ENCODE results near the gene STK33. TPM values are rescaled to one million over a fixed set of nuclear protein-coding genes. Genes with fewer than 3 reads are reported as not detected.

STK33 gene
- total RNA-seq, 2 donors from 2014 or later, result 7.3 to 14.8 TPM

GRCh38 chr11:8459711-8460399, 134.2 kb downstream of the STK33 start:
- intact Hi-C loops (cut with DNase I), result no loop called here
- no peaks in the 10 kb centered on the region for H3K4me1 ChIP-seq
- no peak overlapping the region for H3K4me3 ChIP-seq
- H3K27me3 ChIP-seq, result no peaks in the 10 kb centered on the region
- H3K27ac ChIP-seq, result no peak overlapping the region
- 92 to 95% methylated on average over 4 of the region's 4 CpGs for WGBS, 2 donors
- H3K36me3 ChIP-seq (replicated peaks in 1 of 2; ENCODE audit: insufficient read depth in 1 of 2, low read depth in 2 of 2), result no peaks in the 10 kb centered on the region
- H3K9me3 ChIP-seq, result no peaks in the 10 kb centered on the region
- TF ChIP-seq CTCF (IDR thresholded peaks at IDR 0.05), result no peak
- no peak for TF ChIP-seq POLR2A (IDR thresholded peaks at IDR 0.05)
- DNase-seq (no peak), ATAC-seq (no peak)

- Histone ChIP-seq H3K27me3 (no peaks in the 10 kb centered on the region), H3K4me3 (no peak overlapping the region), H3K27ac (no peak overlapping the region), H3K4me1 (no peaks in the 10 kb centered on the region), H3K36me3 (replicated peaks in 1 of 2; ENCODE audit: insufficient read depth in 1 of 2, low read depth in 2 of 2) (no peaks in the 10 kb centered on the region), H3K9me3 (no peaks in the 10 kb centered on the region)
- ATAC-seq, result no peak
- TF ChIP-seq CTCF (IDR thresholded peaks at IDR 0.05) (no peak), POLR2A (IDR thresholded peaks at IDR 0.05) (no peak)
- no peak for DNase-seq
- WGBS, 2 donors, result 52 to 63% methylated on average over 4 of the region's 4 CpGs
- intact Hi-C loops (cut with DNase I), result no loop called here
Measured at GRCh38 chr11:8442301-8442700, 151.7 kb downstream of the STK33 start.

GRCh38 chr11:8440649-8441048, 153.4 kb downstream of the STK33 start:
- Histone ChIP-seq H3K4me3 (no peak overlapping the region), H3K27ac (no peak overlapping the region), H3K9me3 (no peaks in the 10 kb centered on the region), H3K4me1 (no peaks in the 10 kb centered on the region), H3K27me3 (no peaks in the 10 kb centered on the region), H3K36me3 (replicated peaks in 1 of 2; ENCODE audit: insufficient read depth in 1 of 2, low read depth in 2 of 2) (peaks cover 0 to under 1% of the 10 kb centered on the region in 2 donors)
- intact Hi-C loops (cut with DNase I), result no loop called here
- DNase-seq, result no peak
- WGBS, 2 donors, result 89 to 96% methylated on average over 3 of the region's 3 CpGs
- TF ChIP-seq POLR2A (IDR thresholded peaks at IDR 0.05) (no peak), CTCF (IDR thresholded peaks at IDR 0.05) (no peak)
- ATAC-seq, result no peak

GRCh38 chr11:8429483-8429882, 164.5 kb downstream of the STK33 start:
- WGBS, 2 donors, result 49% methylated on average over 5 of the region's 5 CpGs
- H3K27me3 ChIP-seq, result no peaks in the 10 kb centered on the region
- no peaks in the 10 kb centered on the region for H3K36me3 ChIP-seq (replicated peaks in 1 of 2; ENCODE audit: insufficient read depth in 1 of 2, low read depth in 2 of 2)
- intact Hi-C loops (cut with DNase I), result no loop called here
- H3K4me1 ChIP-seq, result no peaks in the 10 kb centered on the region
- DNase-seq, result no peak
- H3K27ac ChIP-seq, result no peak overlapping the region
- TF ChIP-seq POLR2A (IDR thresholded peaks at IDR 0.05) (no peak), CTCF (IDR thresholded peaks at IDR 0.05) (no peak)
- no peaks in the 10 kb centered on the region for H3K9me3 ChIP-seq
- no peak for ATAC-seq
- no peak overlapping the region for H3K4me3 ChIP-seq

GRCh38 chr11:8426076-8426475, 168.0 kb downstream of the STK33 start:
- DNase-seq (no peak), ATAC-seq (no peak)
- H3K4me3 ChIP-seq, result no peak overlapping the region
- no peak overlapping the region for H3K27ac ChIP-seq
- H3K9me3 ChIP-seq, result no peaks in the 10 kb centered on the region
- no peaks in the 10 kb centered on the region for H3K4me1 ChIP-seq
- WGBS, 2 donors, result 99 to 100% methylated on average over 3 to 8 of the region's 8 CpGs
- intact Hi-C loops (cut with DNase I), result no loop called here
- no peaks in the 10 kb centered on the region for H3K27me3 ChIP-seq
- no peak for TF ChIP-seq POLR2A (IDR thresholded peaks at IDR 0.05)
- no peak for TF ChIP-seq CTCF (IDR thresholded peaks at IDR 0.05)
- H3K36me3 ChIP-seq (replicated peaks in 1 of 2; ENCODE audit: insufficient read depth in 1 of 2, low read depth in 2 of 2), result no peaks in the 10 kb centered on the region

Data from body of pancreas (tissue), 4 donors.